ENCODE measurements around the gene DDX27. TPM values are rescaled to one million over a fixed set of nuclear protein-coding genes. Genes with fewer than 3 reads are reported as not detected.

DDX27 gene
- total RNA-seq, 1 experiment from 2014 or later, result 80.8 TPM

DNA sequence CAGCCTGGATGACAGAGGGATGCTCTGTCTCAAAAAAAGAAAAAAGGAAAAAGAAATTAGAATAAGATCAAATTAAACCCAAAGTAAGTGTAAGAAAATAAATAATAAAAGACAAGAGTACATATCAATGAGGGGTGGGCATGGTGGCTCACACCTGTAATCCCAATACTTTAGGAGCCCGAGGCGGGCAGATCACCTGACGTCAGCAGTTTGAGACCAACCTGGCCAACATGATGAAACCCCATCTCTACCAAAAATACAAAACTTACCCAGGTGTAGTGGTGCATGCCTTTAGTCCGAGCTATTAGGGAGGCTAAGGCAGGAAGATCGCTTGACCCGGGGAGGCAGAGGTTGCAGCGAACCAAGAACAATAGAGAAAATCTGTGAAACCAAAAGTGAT is 16.2 kb upstream of the DDX27 start:
- Histone ChIP-seq H3K4me2 (ENCODE audit: low read length) (no peak overlapping the region), H3K36me3 (ENCODE audit: low read depth, low read length) (no peaks in the 10 kb centered on the region), H3K27me3 (ENCODE audit: low read length) (no peaks in the 10 kb centered on the region), H3K4me3 (ENCODE audit: low read length) (no peak overlapping the region), H3K9me3 (ENCODE audit: low read length) (no peaks in the 10 kb centered on the region), H3F3A (ENCODE audit: low read length, unreplicated experiment) (no peaks in the 10 kb centered on the region), H3K79me2 (ENCODE audit: low read length) (no peaks in the 10 kb centered on the region), H4K20me1 (ENCODE audit: low read length) (no peaks in the 10 kb centered on the region), H3K9ac (ENCODE audit: low read length) (no peak overlapping the region), H2AFZ (ENCODE audit: low read length) (no peak overlapping the region), H3K27ac (ENCODE audit: low read length) (no peak overlapping the region), H3K9me2 (replicated peaks; ENCODE audit: low read length) (no peaks in the 10 kb centered on the region), H3K4me1 (ENCODE audit: insufficient read depth, low read length) (no peaks in the 10 kb centered on the region)
- intact Hi-C loops (cut with micrococcal nuclease), result no loop called here
- TF ChIP-seq, protein P1, sequence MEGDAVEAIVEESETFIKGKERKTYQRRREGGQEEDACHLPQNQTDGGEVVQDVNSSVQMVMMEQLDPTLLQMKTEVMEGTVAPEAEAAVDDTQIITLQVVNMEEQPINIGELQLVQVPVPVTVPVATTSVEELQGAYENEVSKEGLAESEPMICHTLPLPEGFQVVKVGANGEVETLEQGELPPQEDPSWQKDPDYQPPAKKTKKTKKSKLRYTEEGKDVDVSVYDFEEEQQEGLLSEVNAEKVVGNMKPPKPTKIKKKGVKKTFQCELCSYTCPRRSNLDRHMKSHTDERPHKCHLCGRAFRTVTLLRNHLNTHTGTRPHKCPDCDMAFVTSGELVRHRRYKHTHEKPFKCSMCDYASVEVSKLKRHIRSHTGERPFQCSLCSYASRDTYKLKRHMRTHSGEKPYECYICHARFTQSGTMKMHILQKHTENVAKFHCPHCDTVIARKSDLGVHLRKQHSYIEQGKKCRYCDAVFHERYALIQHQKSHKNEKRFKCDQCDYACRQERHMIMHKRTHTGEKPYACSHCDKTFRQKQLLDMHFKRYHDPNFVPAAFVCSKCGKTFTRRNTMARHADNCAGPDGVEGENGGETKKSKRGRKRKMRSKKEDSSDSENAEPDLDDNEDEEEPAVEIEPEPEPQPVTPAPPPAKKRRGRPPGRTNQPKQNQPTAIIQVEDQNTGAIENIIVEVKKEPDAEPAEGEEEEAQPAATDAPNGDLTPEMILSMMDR (conservative IDR thresholded peaks at IDR 0.05; ENCODE audit: low read depth, low read length), result no peak
- no peak for TF ChIP-seq EZH2 (IDR thresholded peaks at IDR 0.05; ENCODE audit: low read length, unreplicated experiment)
- no peak for TF ChIP-seq EZH2phosphoT487 (IDR thresholded peaks at IDR 0.05; ENCODE audit: borderline replicate concordance, low read length)
- ATAC-seq (no peak), DNase-seq (no peak)
- ChIA-PET POLR2A (ENCODE audit: unreplicated experiment) (no interaction called here), CTCF (no interaction called here)
- BruUV-seq (replicated peaks), result no TSS peak

DNA sequence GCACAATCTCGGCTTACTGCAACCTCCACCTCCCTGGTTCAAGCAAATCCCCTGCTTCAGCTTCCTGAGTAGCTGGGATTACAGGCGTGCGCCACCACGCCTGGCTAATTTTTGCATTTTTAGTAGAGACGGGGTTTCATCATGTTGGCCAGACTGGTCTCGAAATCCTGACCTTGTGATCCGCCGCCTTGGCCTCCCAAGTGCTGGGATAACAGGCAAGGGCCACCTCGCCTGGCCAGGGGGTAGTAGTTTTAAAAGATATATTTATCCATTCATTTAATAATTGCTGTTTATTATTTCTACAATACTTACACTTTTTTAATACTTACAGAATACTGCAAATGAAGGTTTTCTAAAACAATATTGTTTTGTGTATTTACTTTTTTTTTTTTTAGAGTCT is 15.5 kb upstream of the DDX27 start:
- intact Hi-C loops (cut with micrococcal nuclease), result no loop called here
- Histone ChIP-seq H3F3A (ENCODE audit: low read length, unreplicated experiment) (no peaks in the 10 kb centered on the region), H2AFZ (ENCODE audit: low read length) (no peak overlapping the region), H3K36me3 (ENCODE audit: low read depth, low read length) (no peaks in the 10 kb centered on the region), H3K79me2 (ENCODE audit: low read length) (no peaks in the 10 kb centered on the region), H3K4me2 (ENCODE audit: low read length) (no peak overlapping the region), H4K20me1 (ENCODE audit: low read length) (no peaks in the 10 kb centered on the region), H3K4me3 (ENCODE audit: low read length) (no peak overlapping the region), H3K4me1 (ENCODE audit: insufficient read depth, low read length) (no peaks in the 10 kb centered on the region), H3K27me3 (ENCODE audit: low read length) (no peaks in the 10 kb centered on the region), H3K9me2 (replicated peaks; ENCODE audit: low read length) (no peaks in the 10 kb centered on the region), H3K27ac (ENCODE audit: low read length) (no peak overlapping the region), H3K9me3 (ENCODE audit: low read length) (no peaks in the 10 kb centered on the region), H3K9ac (ENCODE audit: low read length) (no peak overlapping the region)
- no TSS peak for BruUV-seq (replicated peaks)
- ATAC-seq (no peak), DNase-seq (no peak)
- CTCF ChIA-PET, result no interaction called here
- POLR2A ChIA-PET (ENCODE audit: unreplicated experiment), result interaction anchor here (0.6 kb wide), 1 partner anchor 440 kb away, joined by 3 read pairs; no protein-coding TSS in a partner anchor
- TF ChIP-seq EZH2phosphoT487 (IDR thresholded peaks at IDR 0.05; ENCODE audit: borderline replicate concordance, low read length) (no peak), EZH2 (IDR thresholded peaks at IDR 0.05; ENCODE audit: low read length, unreplicated experiment) (no peak)
- TF ChIP-seq, protein P1 (conservative IDR thresholded peaks at IDR 0.05; ENCODE audit: low read depth, low read length), result no peak

- Histone ChIP-seq H3K4me2 (ENCODE audit: low read length) (no peak overlapping the region), H3K9me3 (ENCODE audit: low read length) (peaks cover 10% of the 10 kb centered on the region), H3K27ac (ENCODE audit: low read length) (no peak overlapping the region), H3K4me1 (ENCODE audit: insufficient read depth, low read length) (no peaks in the 10 kb centered on the region), H2AFZ (ENCODE audit: low read length) (no peak overlapping the region), H3K36me3 (ENCODE audit: low read depth, low read length) (no peaks in the 10 kb centered on the region), H3F3A (ENCODE audit: low read length, unreplicated experiment) (no peaks in the 10 kb centered on the region), H4K20me1 (ENCODE audit: low read length) (no peaks in the 10 kb centered on the region), H3K4me3 (ENCODE audit: low read length) (no peak overlapping the region), H3K9me2 (replicated peaks; ENCODE audit: low read length) (no peaks in the 10 kb centered on the region; the same call in 1 of the 2 replicates), H3K9ac (ENCODE audit: low read length) (no peak overlapping the region), H3K27me3 (ENCODE audit: low read length) (no peaks in the 10 kb centered on the region), H3K79me2 (ENCODE audit: low read length) (no peaks in the 10 kb centered on the region)
- intact Hi-C loops (cut with micrococcal nuclease), result no loop called here
- DNase-seq (peak; percentile 44), ATAC-seq (peak; percentile 46; the same call in 1 of the 2 replicates)
- no TSS peak for BruUV-seq (replicated peaks)
- POLR2A ChIA-PET (ENCODE audit: unreplicated experiment), result interaction anchor here (0.6 kb wide), 1 partner anchor 12 kb away, joined by 3 read pairs; the partner anchor contains the start of gene DDX27
- TF ChIP-seq, protein P1 (conservative IDR thresholded peaks at IDR 0.05; ENCODE audit: low read depth, low read length), result peak; percentile 59
- no peak for TF ChIP-seq EZH2phosphoT487 (IDR thresholded peaks at IDR 0.05; ENCODE audit: borderline replicate concordance, low read length)
- CTCF ChIA-PET, result no interaction called here
Measured at GRCh38 chr20:49207076-49207475, 12.1 kb upstream of the DDX27 start.
